Ascending aorta (tissue), 2 donors: ENCODE results near the gene SART3. TPM values are rescaled to one million over a fixed set of nuclear protein-coding genes. Genes with fewer than 3 reads are reported as not detected.

Experiments
- DNase-seq, 2 donors: peaks; one replicate each; pipeline ENCODE4 v3.0.0-alpha.2; 2019; ENCODE audit warnings: low spot score in 2 of 2
- H3K27ac ChIP-seq, 2 donors: fragments of 200-600 bp; sonication (generic); one replicate each; pipeline ENCODE4 v1.5.1; 2016 to 2017; ENCODE audit warnings: mild to moderate bottlenecking in 1 of 2
- H3K27me3 ChIP-seq: fragments of 200-600 bp; sonication (generic); one replicate; pipeline ENCODE4 v1.5.1; 2017
- H3K36me3 ChIP-seq, 2 donors: fragments of 200-600 bp; sonication (generic); one replicate each; pipeline ENCODE4 v1.5.1; 2016
- H3K4me1 ChIP-seq, 2 donors: fragments of 200-600 bp; sonication (generic); one replicate each; pipeline ENCODE4 v1.5.1; 2016 to 2017; ENCODE audit warnings: mild to moderate bottlenecking in 1 of 2
- H3K4me3 ChIP-seq, 2 donors: fragments of 200-600 bp; sonication (generic); one replicate each; pipeline ENCODE4 v1.5.1; 2016 to 2017; ENCODE audit warnings: mild to moderate bottlenecking in 1 of 2
- H3K9me3 ChIP-seq, 2 donors: fragments of 200-600 bp; sonication (generic); one replicate each; pipeline ENCODE4 v1.5.1; 2016
- CTCF ChIP-seq, 3 experiments: fragments of 200-600 bp in 2 of 3; fragments of 450-650 bp in 1 of 3; sonication (generic) in 2 of 3; IDR thresholded peaks; one replicate each; pipeline ENCODE4 v1.5.1; 2016 to 2019; ENCODE audit warnings: antibody characterized with exemption in 3 of 3, mild to moderate bottlenecking in 1 of 3, moderate library complexity in 1 of 3
- intact Hi-C: fragments of 100-400 bp; cut with DNase I; formaldehyde crosslinking; loops from one replicate; pipeline ENCODE4 v1.15.1; 2023
- total RNA-seq: library from RNA; depleted of rRNA; stranded (reverse); fragments of >200 nt; gene quantifications from one replicate; pipeline ENCODE4 v1.1.0, GENCODE V29; 2016

The SART3 gene
- total RNA-seq, 1 donor from 2014 or later: 22.9 TPM

DNA sequence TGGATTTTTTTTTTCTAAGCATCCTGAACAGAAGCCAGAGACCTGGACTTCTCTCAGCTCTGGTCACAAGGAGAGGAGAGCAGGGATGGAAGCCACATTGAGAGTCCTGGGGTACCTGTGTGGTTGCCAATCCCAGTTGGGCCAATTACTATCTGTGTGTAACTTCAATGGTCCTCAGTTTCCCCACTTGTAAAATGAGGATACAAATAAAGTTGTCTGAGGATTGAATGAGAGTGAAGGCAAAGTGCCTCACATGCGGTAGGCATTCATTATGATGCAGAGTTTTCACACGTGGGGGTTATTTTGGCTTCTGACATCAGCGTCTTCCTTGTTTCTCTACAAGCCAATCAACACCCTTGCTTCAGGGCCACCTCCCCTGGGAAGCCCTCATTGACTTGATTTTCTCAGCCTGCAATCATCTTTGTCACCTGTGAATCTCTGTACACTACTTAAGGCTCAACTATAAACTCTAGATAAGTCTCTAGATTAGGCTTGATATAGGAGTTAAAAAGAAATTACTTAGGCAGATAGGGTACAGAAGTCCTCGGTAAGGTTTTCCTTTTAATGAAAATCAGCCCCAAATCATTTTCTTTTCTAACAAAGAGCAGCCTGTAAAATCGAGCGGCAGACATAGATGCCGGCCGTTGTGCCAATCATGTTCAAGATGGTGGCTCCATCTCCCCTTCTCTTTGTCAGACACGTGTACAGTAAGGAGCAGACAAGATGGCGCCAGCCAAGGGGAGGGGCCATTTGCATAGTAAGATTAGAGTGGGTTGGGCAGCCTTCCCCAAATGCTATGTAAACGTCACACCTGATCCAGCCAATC lies 83.7 kb downstream of the SART3 start:
- intact Hi-C loops: no loop called here
- H3K4me1 ChIP-seq: no peaks in the 10 kb centered on the region
- DNase-seq: no peak
- H3K27ac ChIP-seq: no peak overlapping the region
- H3K4me3 ChIP-seq: no peak overlapping the region
- no peaks in the 10 kb centered on the region for H3K36me3 ChIP-seq
- H3K9me3 ChIP-seq: no peaks in the 10 kb centered on the region
- no peak for TF ChIP-seq CTCF (IDR thresholded peaks at IDR 0.05)
- no peaks in the 10 kb centered on the region for H3K27me3 ChIP-seq

- Histone ChIP-seq H3K9me3 (no peaks in the 10 kb centered on the region), H3K4me3 (no peak overlapping the region), H3K36me3 (no peaks in the 10 kb centered on the region), H3K27ac (no peak overlapping the region), H3K4me1 (no peaks in the 10 kb centered on the region), H3K27me3 (no peaks in the 10 kb centered on the region)
- TF ChIP-seq CTCF (IDR thresholded peaks at IDR 0.05): no peak
- DNase-seq: no peak
- intact Hi-C loops: no loop called here
These were observed 85.6 kb downstream of the SART3 start for GRCh38 chr12:108475396-108475795.

DNA sequence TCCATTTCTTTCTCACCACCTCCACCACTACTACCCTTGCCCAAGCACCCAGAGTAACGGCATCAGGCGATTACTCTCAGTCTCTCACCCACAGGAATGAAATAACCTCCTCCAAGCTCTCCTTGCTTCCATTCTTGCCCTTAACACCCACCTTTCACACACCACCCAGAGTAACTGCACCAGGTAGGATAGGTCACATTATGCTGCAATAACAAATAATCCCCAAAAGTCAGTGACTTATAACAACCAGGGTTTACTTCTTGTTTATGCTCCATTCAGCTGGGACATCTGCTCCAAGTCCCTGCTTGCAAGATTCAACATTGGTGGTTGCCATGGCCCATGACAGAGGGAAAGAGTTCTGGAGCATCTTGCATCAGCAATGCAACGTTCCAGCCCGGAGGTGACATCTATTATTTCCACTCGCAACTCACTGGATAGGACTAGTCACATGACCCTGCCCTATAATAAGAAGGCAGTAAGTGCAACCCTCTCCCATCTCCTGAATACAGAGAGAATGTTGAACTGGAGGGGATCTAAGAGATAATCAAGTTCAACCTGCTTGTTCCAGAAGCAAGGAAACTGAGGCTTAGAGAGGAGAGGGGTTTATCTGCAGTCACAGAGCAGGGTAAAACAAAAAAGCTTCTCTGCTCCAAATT lies 87.4 kb downstream of the SART3 start:
- H3K4me3 ChIP-seq: no peak overlapping the region
- H3K27ac ChIP-seq: no peak overlapping the region
- no peaks in the 10 kb centered on the region for H3K36me3 ChIP-seq
- intact Hi-C loops: no loop called here
- H3K9me3 ChIP-seq: no peaks in the 10 kb centered on the region
- no peak for TF ChIP-seq CTCF (IDR thresholded peaks at IDR 0.05)
- no peaks in the 10 kb centered on the region for H3K4me1 ChIP-seq
- DNase-seq: no peak
- H3K27me3 ChIP-seq: no peaks in the 10 kb centered on the region

Other genes with a start within 250 kb of the SART3 start
- gene CMKLR1, start 221.9 kb downstream of the SART3 start, total RNA-seq: 45.3 TPM
- gene FICD, start 45.9 kb downstream of the SART3 start, total RNA-seq: 30.8 TPM
- 136 TPM for gene ISCU, start 1.4 kb upstream of the SART3 start, total RNA-seq
- 251 TPM for gene TMEM119, start 36.9 kb upstream of the SART3 start, total RNA-seq
- gene SELPLG, start 72.7 kb upstream of the SART3 start, total RNA-seq: 2.6 TPM
- 106 TPM for gene CORO1C, start 170.3 kb upstream of the SART3 start, total RNA-seq